HepG2 (cell line): ENCODE results near the gene SPRR2D. TPM values are rescaled to one million over a fixed set of nuclear protein-coding genes. Genes with fewer than 3 reads are reported as not detected.

Source experiments
- ATAC-seq: fragments of 200-7000 bp; cut with Tn5 transposase; 3 replicates; pipeline ENCODE4 v1.9.1; 2020; ENCODE audit warnings: mild to moderate bottlenecking, moderate library complexity
- BruUV-seq: library from RNA; stranded (reverse); fragments of 400-500 nt; replicated peaks from 2 replicates; lab custom pipeline; 2021; lab: Mats Ljungman, UMichigan
- CTCF ChIA-PET: fragments of 300-600 bp; formaldehyde crosslinking; extraction: SDS; loops from one replicate; lab custom pipeline; 2021; ENCODE audit warnings: low total read pairs, inconsistent platforms, low intra/inter-chr PET ratio; lab: Yijun Ruan, JAX
- POLR2A ChIA-PET: fragments of 350-600 bp; sonication (Branson Sonifier 250); formaldehyde crosslinking; loops from one replicate; lab custom pipeline; 2020; ENCODE audit warnings: antibody characterized with exemption, inconsistent platforms; lab: Yijun Ruan, JAX
- DNase-seq: peaks from one replicate; pipeline ENCODE4 v3.0.0-alpha.2; 2015; ENCODE audit warnings: low spot score
- FAIRE-seq: peaks from 3 replicates; lab custom pipeline; 2011; peaks lifted over from hg19 to GRCh38; lab: Jason Lieb, UNC
- H2AFZ ChIP-seq: one replicate; pipeline ENCODE4 v1.6.1; 2011; ENCODE audit warnings: low read length, inconsistent platforms
- H3K27ac ChIP-seq: fragments of 300-600 bp; 3 replicates; pipeline ENCODE4 v1.8.0; 2011; ENCODE audit warnings: mixed run types, mild to moderate bottlenecking, mixed read lengths, low read length, inconsistent platforms; ENCODE audit not compliant: insufficient read depth; ENCODE audit errors: extremely low read length
- H3K27me3 ChIP-seq, 2 experiments: fragments of 200-600 bp in 1 of 2; 2 replicates in 1 of 2; 3 replicates in 1 of 2; pipeline versions ENCODE4 v1.6.0 to v1.8.0; 2011; ENCODE audit warnings: low read length in 2 of 2, mild to moderate bottlenecking in 2 of 2, moderate library complexity in 2 of 2, inconsistent platforms in 1 of 2; ENCODE audit not compliant: insufficient read depth in 2 of 2, control insufficient read depth in 1 of 2
- H3K36me3 ChIP-seq, 2 experiments: fragments of 200-600 bp in 1 of 2; replicated peaks in 1 of 2; 2 replicates in 1 of 2; 3 replicates in 1 of 2; pipeline versions ENCODE4 v1.5.1 to v1.8.0; 2011; ENCODE audit warnings: low read length in 2 of 2, inconsistent platforms in 1 of 2; ENCODE audit not compliant: insufficient read depth in 2 of 2, control insufficient read depth in 1 of 2
- H3K4me1 ChIP-seq: 2 replicates; pipeline ENCODE4 v1.5.1; 2012; ENCODE audit warnings: low read length, inconsistent platforms; ENCODE audit not compliant: insufficient read depth
- H3K4me2 ChIP-seq: 2 replicates; pipeline ENCODE4 v1.6.0; 2011; ENCODE audit warnings: low read depth, low read length, inconsistent platforms
- H3K4me3 ChIP-seq, 3 experiments: fragments of 200-600 bp in 1 of 3; sonication (generic), shearing (Covaris generic) in 1 of 3; replicated peaks in 1 of 3; 2 replicates each; pipeline ENCODE4 v1.5.1; 2011 to 2016; ENCODE audit warnings: low read length in 3 of 3, inconsistent platforms in 2 of 3, low read depth in 2 of 3, mild to moderate bottlenecking in 2 of 3, control low read depth in 1 of 3, mixed read lengths in 1 of 3; ENCODE audit not compliant: insufficient read depth in 1 of 3
- H3K79me2 ChIP-seq: one replicate; pipeline ENCODE4 v1.6.1; 2011; ENCODE audit warnings: low read length, inconsistent platforms; ENCODE audit not compliant: insufficient read depth
- H3K9ac ChIP-seq: 2 replicates; pipeline ENCODE4 v1.6.0; 2011; ENCODE audit warnings: mild to moderate bottlenecking, low read depth, low read length, inconsistent platforms; ENCODE audit not compliant: insufficient read depth
- H3K9me3 ChIP-seq: 2 replicates; pipeline ENCODE4 v1.5.1; 2012; ENCODE audit warnings: mild to moderate bottlenecking, low read length
- H4K20me1 ChIP-seq: 2 replicates; pipeline ENCODE4 v1.6.0; 2011; ENCODE audit warnings: inconsistent platforms, mild to moderate bottlenecking, low read length, moderate library complexity; ENCODE audit not compliant: insufficient read depth
- ATF5 ChIP-seq: sonication (generic); formaldehyde crosslinking; IDR thresholded peaks from 2 replicates; pipeline ENCODE4 v1.4.0; 2020; ENCODE audit warnings: mild to moderate bottlenecking, low read depth, missing genetic modification reagents
- BHLHE40 ChIP-seq: IDR thresholded peaks from 2 replicates; pipeline ENCODE4 v1.6.1; 2011; ENCODE audit warnings: low read length, improper control_type of control experiment
- BRCA1 ChIP-seq: sonication (generic); formaldehyde crosslinking; IDR thresholded peaks from 2 replicates; pipeline ENCODE4 v1.4.0; 2020; ENCODE audit warnings: missing genetic modification reagents
- GPN1 ChIP-seq: sonication (generic); formaldehyde crosslinking; IDR thresholded peaks from 2 replicates; pipeline ENCODE4 v1.5.1; 2020; ENCODE audit warnings: missing genetic modification reagents, borderline replicate concordance
- POLR2AphosphoS2 ChIP-seq: IDR thresholded peaks from 2 replicates; pipeline ENCODE4 v1.6.1; 2011; ENCODE audit warnings: low read depth, low read length, improper control_type of control experiment
- SALL2 ChIP-seq: sonication (generic); formaldehyde crosslinking; IDR thresholded peaks from 2 replicates; pipeline ENCODE4 v1.8.1; 2023; ENCODE audit warnings: mild to moderate bottlenecking, missing genetic modification reagents, inconsistent platforms
- SP1 ChIP-seq, 2 experiments: fragments of 450-650 bp in 1 of 2; sonication (generic) in 1 of 2; formaldehyde crosslinking in 1 of 2; IDR thresholded peaks; 2 replicates each; pipeline versions ENCODE4 v1.4.0 to v1.6.1; 2016 to 2020; ENCODE audit warnings: missing genetic modification reagents in 1 of 2
- TBX3 ChIP-seq: fragments of 450-650 bp; IDR thresholded peaks from 2 replicates; pipeline ENCODE4 v1.6.1; 2017; ENCODE audit warnings: antibody characterized with exemption, mild to moderate bottlenecking, inconsistent platforms, borderline replicate concordance
- ZBTB3 ChIP-seq: sonication (generic); formaldehyde crosslinking; IDR thresholded peaks from 2 replicates; pipeline ENCODE4 v1.4.0; 2020; ENCODE audit warnings: low read depth, mild to moderate bottlenecking, moderate library complexity, missing genetic modification reagents, borderline replicate concordance
- ZBTB40 ChIP-seq, 2 experiments: fragments of 450-650 bp in 1 of 2; sonication (generic) in 1 of 2; formaldehyde crosslinking in 1 of 2; IDR thresholded peaks; 2 replicates each; pipeline versions ENCODE4 v1.6.1 to v1.8.0; 2016 to 2022; ENCODE audit warnings: antibody characterized with exemption in 1 of 2, mild to moderate bottlenecking in 1 of 2, missing genetic modification reagents in 1 of 2
- ZNF275 ChIP-seq: sonication (generic); formaldehyde crosslinking; IDR thresholded peaks from 2 replicates; pipeline ENCODE4 v1.8.0; 2022; ENCODE audit warnings: missing genetic modification reagents, mild to moderate bottlenecking, inconsistent platforms, borderline replicate concordance
- WGBS: methylation state at CpG from one replicate; pipeline ENCODE4 v1.1.6; 2017; ENCODE audit warnings: low lambda C conversion rate; 5-methylcytosine and 5-hydroxymethylcytosine counted together
- in situ Hi-C: cut with HindIII; loops from 2 replicates; pipeline ENCODE4 v1.10.0; 2017; ENCODE audit warnings: low pct_unique_long_range_greater_than_20kb; ENCODE audit not compliant: extremely low pct_ligation_motif_present
- intact Hi-C: fragments of 100-400 bp; cut with micrococcal nuclease; formaldehyde crosslinking; loops from one replicate; pipeline ENCODE4 v1.10.0; 2022; ENCODE audit not compliant: unreplicated experiment
- polyA plus RNA-seq, 8 experiments: library from polyadenylated mRNA; depleted of rRNA in 3 of 8; stranded (reverse) in 7 of 8; unstranded in 1 of 8; fragments of >200 nt; fragmentation: Illumina TruSeq in 4 of 8; extraction: Trizol in 4 of 8; gene quantifications; 2 replicates each; pipeline versions ENCODE4 v1.2.1 to v1.2.3, GENCODE V29; 2011 to 2016; ENCODE audit warnings: low read depth in 4 of 8, missing spikeins in 1 of 8, mixed read lengths in 1 of 8; ENCODE audit not compliant: insufficient read depth in 1 of 8
- total RNA-seq, 5 experiments: library from RNA; depleted of rRNA; stranded (reverse); fragments of >200 nt; fragmentation: Illumina TruSeq; extraction: Trizol; gene quantifications; 2 replicates each; pipeline ENCODE4 v1.2.3, GENCODE V29; 2016; ENCODE audit warnings: low read depth in 1 of 5

Gene SPRR2D
- total and polyA plus RNA-seq, 2 of the 13 experiments (the other 11 are each of a cell fraction or from before 2014, with no cell fraction given), result not detected

- H3K4me3 ChIP-seq, result no peak overlapping the region
- H4K20me1 ChIP-seq, result no peaks in the 10 kb centered on the region
- no TSS peak for BruUV-seq
- H3K4me2 ChIP-seq, result no peak overlapping the region
- H3K27ac ChIP-seq, result no peak overlapping the region
- no peak for ATAC-seq
- ChIA-PET CTCF (no interaction called here), POLR2A (no interaction called here)
- no peak overlapping the region for H3K9ac ChIP-seq
- H3K27me3 ChIP-seq, result no peaks in the 10 kb centered on the region
- DNase-seq, result no peak
- H3K9me3 ChIP-seq, result no peaks in the 10 kb centered on the region
- no peaks in the 10 kb centered on the region for H3K36me3 ChIP-seq
- in situ Hi-C loops, result no loop called here
- H2AFZ ChIP-seq, result no peak overlapping the region
- FAIRE-seq, result no peak
- no peaks in the 10 kb centered on the region for H3K79me2 ChIP-seq
- TF ChIP-seq TBX3, result no peak
- TF ChIP-seq ATF5 (CRISPR knock-in tag), result no peak
- no peak for TF ChIP-seq GPN1 (CRISPR knock-in tag)
- TF ChIP-seq BHLHE40, result no peak
- TF ChIP-seq ZNF275 (CRISPR knock-in tag), result no peak
- TF ChIP-seq SALL2 (CRISPR knock-in tag), result no peak
- no peak for TF ChIP-seq ZBTB40 (IDR thresholded peaks at IDR 0.05)
- TF ChIP-seq ZBTB40 (CRISPR knock-in tag; IDR thresholded peaks at IDR 0.05), result no peak
- TF ChIP-seq POLR2AphosphoS2, result no peak
- TF ChIP-seq SP1 (IDR thresholded peaks at IDR 0.05), result no peak
- no peak for TF ChIP-seq SP1 (CRISPR knock-in tag; IDR thresholded peaks at IDR 0.05)
- no peak for TF ChIP-seq ZBTB3 (CRISPR knock-in tag)
- TF ChIP-seq BRCA1 (CRISPR knock-in tag), result no peak
- H3K4me1 ChIP-seq, result no peaks in the 10 kb centered on the region
- intact Hi-C loops, result no loop called here
- 0% methylated on average over 1 of the region's 1 CpG for WGBS
Observed at GRCh38 chr1:153087652-153088051, 46.7 kb upstream of the SPRR2D start.
